Stimulated activated CD4-positive, alpha-beta T cell treated with anti-CD3 and anti-CD28 coated beads, Interleukin-4, amount 100 ng/mL, for 24 hours (primary cell): ENCODE data around the gene BLOC1S3.

ENCODE experiments used
- DNase-seq: peaks from one replicate; pipeline ENCODE4 v3.0.0-alpha.2; 2020

Gene BLOC1S3

GRCh38 chr19:45162608-45163143 lies 15.9 kb upstream of the BLOC1S3 start:
- DNase-seq = no peak

GRCh38 chr19:45163156-45163555 lies 15.4 kb upstream of the BLOC1S3 start:
- DNase-seq = no peak

- no peak for DNase-seq
Observed at GRCh38 chr19:45163751-45164460, 14.7 kb upstream of the BLOC1S3 start.

GRCh38 chr19:45164577-45165335 lies 13.8 kb upstream of the BLOC1S3 start:
- DNase-seq = peak; percentile 67

- DNase-seq = no peak
Observed at GRCh38 chr19:45166723-45167252, 11.8 kb upstream of the BLOC1S3 start.

- no peak for DNase-seq
Observed at GRCh38 chr19:45168767-45169351, 9.7 kb upstream of the BLOC1S3 start.

GRCh38 chr19:45169602-45170001 lies 9.0 kb upstream of the BLOC1S3 start:
- no peak for DNase-seq

- DNase-seq = no peak
Observed at GRCh38 chr19:45170146-45171106, 8.2 kb upstream of the BLOC1S3 start.

GRCh38 chr19:45171211-45171623 lies 7.4 kb upstream of the BLOC1S3 start:
- DNase-seq = peak; percentile 39

- DNase-seq = peak; percentile 20
Observed at GRCh38 chr19:45172173-45172572, 6.4 kb upstream of the BLOC1S3 start.

- DNase-seq = no peak
Observed at GRCh38 chr19:45172611-45173208, 5.9 kb upstream of the BLOC1S3 start.

GRCh38 chr19:45173816-45174215 lies 4.8 kb upstream of the BLOC1S3 start:
- no peak for DNase-seq

GRCh38 chr19:45175515-45176345 lies 2.9 kb upstream of the BLOC1S3 start:
- DNase-seq = no peak

- no peak for DNase-seq
Observed at GRCh38 chr19:45177817-45178261, 745 bp upstream of the BLOC1S3 start, which contains the start of gene TRAPPC6A. Gene TRAPPC6A (minus strand): TSS chr19:45178237. CDS start chr19:45178218, 19 bp downstream.

GRCh38 chr19:45179072-45179891 lies 698 bp downstream of the BLOC1S3 start:
- peak; percentile 30 for DNase-seq

- no peak for DNase-seq
Observed at GRCh38 chr19:45179892-45180370, 1.3 kb downstream of the BLOC1S3 start.

- no peak for DNase-seq
Observed at GRCh38 chr19:45180936-45181335, 2.4 kb downstream of the BLOC1S3 start.

GRCh38 chr19:45182758-45183157 lies 4.2 kb downstream of the BLOC1S3 start:
- DNase-seq = no peak

- no peak for DNase-seq
Observed at GRCh38 chr19:45184115-45184514, 5.5 kb downstream of the BLOC1S3 start.
